ENCODE measurements around the gene AGPS.
"Not testable (repeated sequence)": the region's sequence is repeated elsewhere in the genome, so short reads cannot be mapped to it uniquely, and the experiment has no call there.

The AGPS gene

DNA sequence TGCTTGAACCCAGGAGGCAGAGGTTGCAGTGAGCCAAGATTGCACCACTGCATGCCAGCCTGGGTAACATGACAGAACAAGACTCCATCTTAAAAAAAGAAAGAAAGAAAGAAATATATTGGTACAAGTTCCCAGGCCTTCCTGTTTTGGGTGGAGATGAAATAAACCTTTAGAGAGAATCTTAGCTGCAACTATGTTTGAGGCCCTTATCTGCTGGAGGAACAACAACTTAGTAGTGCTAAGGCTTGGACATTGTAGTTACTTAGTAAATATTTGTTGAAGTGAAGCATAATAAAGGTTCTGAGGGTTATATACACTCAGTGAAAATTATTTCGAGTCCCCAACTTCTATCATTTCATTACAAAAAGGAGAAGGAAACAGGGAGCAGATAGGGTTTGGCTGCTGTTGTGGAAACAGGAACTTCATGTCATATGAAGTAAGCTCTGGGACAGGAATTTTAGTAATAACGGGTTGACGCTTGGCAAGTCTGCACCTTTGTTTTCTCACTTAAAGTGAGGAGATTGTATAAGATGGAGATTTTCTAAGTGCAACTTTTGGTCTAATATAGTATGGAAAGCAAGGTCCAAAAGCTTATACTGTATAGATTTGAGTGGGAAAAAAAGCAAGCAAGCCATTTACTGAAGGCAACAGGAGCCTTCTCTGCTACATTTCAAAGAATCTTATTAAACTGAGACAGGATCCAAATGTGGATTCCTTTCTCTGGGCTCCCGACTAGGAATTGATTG is 40.0 kb upstream of the AGPS start:
- no peak for TF ChIP-seq Cebpa-rat (IDR thresholded peaks at IDR 0.05)
- Histone ChIP-seq H3K4me3 (no peak overlapping the region), H4K20me1 (no peaks in the 10 kb centered on the region), H3K27me3 (no peaks in the 10 kb centered on the region), H3K36me3 (no peaks in the 10 kb centered on the region), H3K9ac (no peak overlapping the region), H3K4me1 (peaks cover 29% of the 10 kb centered on the region), H3K4me2 (peak overlapping the region; percentile 39), H3K9me3 (no peaks in the 10 kb centered on the region), H3K27ac (no peak overlapping the region)

DNA sequence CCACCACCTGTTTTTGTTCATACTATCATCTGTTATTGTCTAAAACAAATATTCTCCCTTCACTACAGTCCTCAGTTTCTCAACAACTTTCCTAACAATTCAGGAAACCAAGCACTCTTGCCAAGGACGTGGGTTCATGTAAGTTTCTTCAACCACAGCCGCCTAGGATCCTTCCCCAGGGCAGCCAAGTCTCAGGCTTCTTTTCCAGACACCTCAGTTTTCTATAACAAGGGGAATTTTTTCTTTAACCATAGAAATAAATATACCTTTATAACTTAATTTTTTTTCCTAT is 39.4 kb upstream of the AGPS start:
- Histone ChIP-seq H3K4me3 (no peak overlapping the region), H3K36me3 (no peaks in the 10 kb centered on the region), H3K4me2 (peak overlapping the region; percentile 39), H3K9ac (no peak overlapping the region), H4K20me1 (no peaks in the 10 kb centered on the region), H3K4me1 (peaks cover 24% of the 10 kb centered on the region), H3K9me3 (no peaks in the 10 kb centered on the region), H3K27me3 (no peaks in the 10 kb centered on the region), H3K27ac (no peak overlapping the region)
- no peak for TF ChIP-seq Cebpa-rat (IDR thresholded peaks at IDR 0.05)

DNA sequence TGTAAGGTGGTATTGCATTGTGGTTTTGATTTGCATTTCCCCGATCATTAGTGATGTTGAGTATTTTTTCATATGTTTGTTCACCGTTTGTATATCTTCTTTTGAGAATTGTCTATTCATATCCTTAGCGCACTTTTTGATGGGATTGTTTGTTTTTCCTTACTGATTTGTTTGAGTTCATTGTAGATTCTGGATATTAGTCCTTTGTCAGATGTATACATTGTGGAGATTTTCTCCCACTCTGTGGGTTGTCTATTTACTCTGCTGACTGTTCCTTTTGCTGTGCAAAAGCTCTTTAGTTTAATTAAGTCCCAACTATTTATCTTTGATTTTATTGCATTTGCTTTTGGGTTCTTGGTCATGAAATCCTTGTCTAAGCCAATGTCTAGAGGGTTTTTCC is 38.0 kb upstream of the AGPS start:
- H3K9ac ChIP-seq, H3K9me3 ChIP-seq, H3K27me3 ChIP-seq, H4K20me1 ChIP-seq, H3K36me3 ChIP-seq, H3K4me2 ChIP-seq, H3K4me3 ChIP-seq, H3K27ac ChIP-seq: not testable (repeated sequence)
- peaks cover 12% of the 10 kb centered on the region for H3K4me1 ChIP-seq

DNA sequence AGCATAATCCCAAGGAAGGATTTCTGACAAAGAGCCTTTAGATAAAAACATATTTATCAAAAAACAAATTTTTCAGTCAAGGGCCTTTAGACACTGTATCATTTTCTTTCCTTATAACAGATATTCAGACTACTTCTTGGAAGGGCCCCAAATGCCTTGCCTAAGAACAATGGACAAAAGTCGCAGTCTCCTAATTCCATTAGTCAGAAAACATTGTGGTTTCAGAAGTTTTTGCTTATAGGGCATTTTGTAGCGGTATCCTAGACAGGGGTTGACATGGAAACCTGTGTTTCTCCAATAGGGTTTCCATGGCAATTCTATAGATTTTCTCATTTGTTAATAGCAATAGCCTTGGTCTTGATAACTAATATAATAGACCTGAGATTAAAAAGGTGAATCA is 36.7 kb upstream of the AGPS start:
- no peak for TF ChIP-seq Cebpa-rat (IDR thresholded peaks at IDR 0.05)
- Histone ChIP-seq H3K27ac (no peak overlapping the region), H3K27me3 (no peaks in the 10 kb centered on the region), H3K4me3 (no peak overlapping the region), H4K20me1 (no peaks in the 10 kb centered on the region), H3K4me1 (peaks cover 12% of the 10 kb centered on the region), H3K36me3 (no peaks in the 10 kb centered on the region), H3K9me3 (no peaks in the 10 kb centered on the region), H3K4me2 (no peak overlapping the region), H3K9ac (no peak overlapping the region)

DNA sequence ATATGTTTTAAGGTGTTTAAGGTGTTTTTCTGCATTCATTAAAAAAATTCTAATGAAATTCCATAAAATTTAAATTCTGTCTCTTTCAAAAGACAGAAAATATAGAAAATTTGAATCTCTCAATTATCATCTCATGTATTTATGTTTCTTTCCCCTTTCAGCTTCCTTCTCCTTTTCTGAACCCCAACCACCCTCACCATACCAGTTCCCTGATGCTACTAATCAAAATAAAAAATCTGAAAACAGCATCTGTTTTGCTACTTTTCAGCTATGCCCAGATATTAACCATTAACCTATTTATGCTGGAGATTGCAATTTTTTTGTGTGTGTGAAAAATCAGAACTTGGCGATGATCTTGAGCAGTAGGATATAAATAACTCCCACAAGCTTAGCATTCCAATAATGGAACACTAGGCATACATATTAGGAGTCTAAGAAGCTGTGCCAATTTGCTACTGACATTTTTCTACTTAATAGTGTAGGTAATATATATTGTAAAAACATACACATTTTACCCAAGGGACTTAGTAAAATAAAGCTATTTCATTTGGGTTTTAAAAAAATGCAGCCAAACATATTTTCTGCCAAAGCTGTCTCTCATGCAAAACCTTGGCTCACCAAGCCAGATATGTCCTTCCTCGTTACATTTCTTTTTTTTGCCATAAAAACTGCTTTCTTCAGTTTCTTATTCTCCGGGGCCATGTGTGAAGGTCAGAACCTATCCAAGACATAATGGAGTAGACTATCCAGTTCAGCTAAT is 32.6 kb upstream of the AGPS start:
- H3K27ac ChIP-seq: no peak overlapping the region
- no peak overlapping the region for H3K4me2 ChIP-seq
- no peaks in the 10 kb centered on the region for H3K36me3 ChIP-seq
- H3K27me3 ChIP-seq: no peaks in the 10 kb centered on the region
- no peak overlapping the region for H3K4me3 ChIP-seq
- no peaks in the 10 kb centered on the region for H3K9me3 ChIP-seq
- H3K4me1 ChIP-seq: no peaks in the 10 kb centered on the region
- H4K20me1 ChIP-seq: no peaks in the 10 kb centered on the region
- no peak overlapping the region for H3K9ac ChIP-seq
- no peak for TF ChIP-seq Cebpa-rat (IDR thresholded peaks at IDR 0.05)

DNA sequence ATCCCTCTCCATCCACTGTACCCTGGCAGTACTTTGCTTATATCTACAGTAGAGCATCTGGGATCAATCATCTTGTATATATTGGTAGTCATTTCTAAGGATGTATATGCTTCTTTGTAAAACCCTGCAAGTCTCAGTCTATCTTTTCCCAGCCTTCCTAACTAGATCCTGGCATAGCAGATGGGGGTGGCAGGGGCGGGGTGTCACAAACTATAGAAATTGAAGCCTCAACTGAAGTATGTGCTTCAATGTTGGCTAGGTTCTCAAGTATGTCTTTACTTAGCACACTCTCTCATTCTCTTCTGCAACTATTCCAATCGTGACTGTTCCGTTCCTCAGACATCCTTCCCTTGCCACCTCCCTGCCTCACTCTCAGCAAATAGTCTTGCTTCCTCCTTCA is 30.1 kb upstream of the AGPS start:
- Histone ChIP-seq H3K36me3 (no peaks in the 10 kb centered on the region), H3K4me3 (no peak overlapping the region), H3K9ac (no peak overlapping the region), H3K27ac (no peak overlapping the region), H3K4me2 (no peak overlapping the region), H3K4me1 (no peaks in the 10 kb centered on the region), H4K20me1 (no peaks in the 10 kb centered on the region), H3K9me3 (no peaks in the 10 kb centered on the region), H3K27me3 (no peaks in the 10 kb centered on the region)
- no peak for TF ChIP-seq Cebpa-rat (IDR thresholded peaks at IDR 0.05)

DNA sequence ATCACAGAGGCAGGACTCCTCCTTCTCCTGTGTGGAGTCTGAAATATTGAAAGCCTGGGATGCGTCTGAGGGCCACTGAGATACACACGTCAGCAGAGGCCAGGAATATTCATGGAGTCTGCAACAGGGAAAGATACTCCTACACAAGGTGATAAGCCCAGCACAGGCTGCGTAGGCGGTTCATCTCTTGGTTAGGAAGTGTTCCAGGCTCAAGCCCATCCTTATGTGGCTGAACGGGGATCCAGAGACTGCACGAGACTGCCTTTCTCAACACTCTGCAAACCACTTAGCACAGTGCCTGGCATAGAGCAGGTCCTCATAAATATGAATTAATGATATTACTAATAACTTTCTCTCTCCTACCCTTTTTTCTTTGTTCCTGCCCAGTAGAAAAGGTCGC is 29.2 kb upstream of the AGPS start:
- no peak overlapping the region for H3K4me3 ChIP-seq
- H3K27me3 ChIP-seq: no peaks in the 10 kb centered on the region
- no peak overlapping the region for H3K9ac ChIP-seq
- no peak for TF ChIP-seq Cebpa-rat (IDR thresholded peaks at IDR 0.05)
- no peak overlapping the region for H3K27ac ChIP-seq
- H3K36me3 ChIP-seq: no peaks in the 10 kb centered on the region
- no peaks in the 10 kb centered on the region for H3K9me3 ChIP-seq
- H3K4me1 ChIP-seq: no peaks in the 10 kb centered on the region
- H3K4me2 ChIP-seq: no peak overlapping the region
- H4K20me1 ChIP-seq: no peaks in the 10 kb centered on the region

DNA sequence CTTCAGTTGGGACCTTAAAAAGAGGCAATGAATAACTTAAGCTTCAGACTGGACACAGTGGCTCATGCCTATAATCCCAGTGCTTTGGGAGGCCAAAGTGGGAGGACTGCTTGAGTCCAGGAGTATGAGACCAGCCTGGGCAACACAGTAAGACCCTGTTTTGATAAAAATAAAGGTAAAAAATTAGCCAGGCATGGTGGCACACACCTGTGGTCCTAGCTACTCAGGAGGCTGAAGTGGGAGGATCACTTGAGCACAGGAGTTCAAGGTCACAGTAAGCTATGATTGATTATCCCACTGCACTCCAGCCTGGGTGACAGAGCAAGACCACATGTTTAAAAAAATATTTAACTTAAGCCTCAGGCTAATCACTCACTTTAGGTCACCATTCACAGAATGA is 26.8 kb upstream of the AGPS start:
- not testable (repeated sequence) for H4K20me1 ChIP-seq, H3K4me1 ChIP-seq, H3K4me2 ChIP-seq, H3K4me3 ChIP-seq, H3K36me3 ChIP-seq, H3K9me3 ChIP-seq, H3K27me3 ChIP-seq, H3K27ac ChIP-seq, H3K9ac ChIP-seq

DNA sequence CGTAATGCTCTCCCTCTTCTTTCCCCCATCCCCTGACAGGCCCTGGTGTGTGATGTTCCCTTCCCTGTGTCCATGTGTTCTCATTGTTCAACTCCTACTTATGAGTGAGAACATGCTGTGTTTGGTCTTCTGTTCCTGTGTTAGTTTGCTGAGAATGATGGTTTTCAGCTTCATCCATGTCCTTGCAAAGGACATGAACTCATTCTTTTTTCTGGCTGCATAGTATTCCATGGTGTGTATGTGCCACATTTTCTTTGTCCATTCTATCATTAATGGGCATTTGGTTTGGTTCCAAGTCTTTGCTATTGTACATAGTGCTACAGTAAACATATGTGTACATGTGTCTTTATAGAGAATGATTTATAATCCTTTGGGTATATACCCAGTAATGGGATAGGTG is 24.6 kb upstream of the AGPS start:
- not testable (repeated sequence) for H4K20me1 ChIP-seq, H3K9me3 ChIP-seq, H3K27ac ChIP-seq, H3K36me3 ChIP-seq, H3K4me2 ChIP-seq, H3K9ac ChIP-seq, H3K4me1 ChIP-seq, H3K27me3 ChIP-seq, H3K4me3 ChIP-seq

DNA sequence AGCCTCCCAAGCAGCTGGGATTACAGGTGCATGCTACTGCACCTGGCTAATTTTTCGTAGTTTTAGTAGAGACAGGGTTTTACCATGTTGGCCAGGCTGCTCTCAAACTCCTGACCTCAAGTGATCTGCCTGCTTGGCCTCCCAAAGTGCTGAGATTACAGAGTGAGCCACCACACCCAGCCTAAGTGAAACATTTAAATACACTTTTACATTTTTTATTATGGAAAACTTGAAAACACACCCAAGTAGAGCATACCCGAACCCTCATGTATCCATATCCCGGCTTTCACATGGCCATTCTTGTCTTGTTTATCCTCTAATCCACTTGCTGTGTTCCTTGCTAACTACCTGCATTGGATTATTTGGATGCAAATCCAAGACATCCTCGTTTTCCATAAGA is 13.2 kb upstream of the AGPS start:
- Histone ChIP-seq H3K4me1 (no peaks in the 10 kb centered on the region), H3K27ac (no peak overlapping the region), H4K20me1 (no peaks in the 10 kb centered on the region), H3K27me3 (no peaks in the 10 kb centered on the region), H3K4me3 (no peak overlapping the region), H3K9me3 (no peaks in the 10 kb centered on the region), H3K36me3 (no peaks in the 10 kb centered on the region), H3K9ac (no peak overlapping the region), H3K4me2 (no peak overlapping the region)
- TF ChIP-seq Cebpa-rat (IDR thresholded peaks at IDR 0.05): no peak

DNA sequence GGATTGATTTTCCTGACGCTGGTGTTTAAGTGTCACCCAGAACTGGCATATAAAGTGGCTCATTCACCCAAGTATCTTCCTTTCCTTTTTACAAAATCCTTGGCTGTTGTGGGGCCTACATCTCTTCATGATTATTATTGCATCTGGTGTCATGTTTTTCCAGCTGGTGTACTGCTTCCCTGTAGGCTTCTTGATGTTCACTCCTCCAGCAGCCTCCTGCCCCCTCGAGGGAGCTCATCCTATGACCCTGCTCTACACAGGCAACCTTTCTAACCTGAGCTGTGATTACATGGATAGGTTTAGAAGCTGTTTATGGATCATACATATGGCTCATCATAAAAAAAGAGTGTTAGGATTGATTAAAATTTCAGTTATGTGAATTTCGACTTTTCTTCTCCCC is 12.4 kb upstream of the AGPS start:
- Histone ChIP-seq H3K4me3 (no peak overlapping the region), H4K20me1 (no peaks in the 10 kb centered on the region), H3K27me3 (no peaks in the 10 kb centered on the region), H3K36me3 (no peaks in the 10 kb centered on the region), H3K9ac (no peak overlapping the region), H3K4me1 (no peaks in the 10 kb centered on the region), H3K9me3 (no peaks in the 10 kb centered on the region), H3K27ac (no peak overlapping the region), H3K4me2 (no peak overlapping the region)
- TF ChIP-seq Cebpa-rat (IDR thresholded peaks at IDR 0.05): no peak
